Measurements from ENCODE around the gene AUTS2.

The AUTS2 gene

GRCh38 chr7:70738151-70738885 lies 1140.0 kb downstream of the AUTS2 start:
- ChIA-PET CTCF (no interaction called here), POLR2A (no interaction called here)
- TF ChIP-seq PKNOX1 (IDR thresholded peaks at IDR 0.05), result peak; percentile 22; the same call in 1 of the 2 replicates
- TF ChIP-seq SUZ12 (IDR thresholded peaks at IDR 0.05), result no peak
- DNase-seq (ENCODE audit: extremely low spot score), result peak; percentile 31

- no peak for DNase-seq (ENCODE audit: extremely low spot score)
- POLR2A ChIA-PET, result no interaction called here
- CTCF ChIA-PET, result interaction anchor here (0.5 to 0.9 kb wide), 4 partner anchors 17 to 276 kb away, joined by 3 read pairs; no protein-coding TSS in a partner anchor
- TF ChIP-seq FOXA1 (IDR thresholded peaks at IDR 0.05), result no peak
- no peak for TF ChIP-seq ZNF384 (IDR thresholded peaks at IDR 0.05)
- no peak for TF ChIP-seq LEF1 (IDR thresholded peaks at IDR 0.05; ENCODE audit: borderline replicate concordance)
Measured at GRCh38 chr7:70739646-70740210, 1141.5 kb downstream of the AUTS2 start.

GRCh38 chr7:70741666-70742065 lies 1143.4 kb downstream of the AUTS2 start:
- ChIA-PET POLR2A (no interaction called here), CTCF (no interaction called here)
- DNase-seq (ENCODE audit: extremely low spot score), result no peak

GRCh38 chr7:70743531-70744325 lies 1145.5 kb downstream of the AUTS2 start:
- no peak for DNase-seq (ENCODE audit: extremely low spot score)
- POLR2A ChIA-PET, result interaction anchor here (0.6 kb wide), 1 partner anchor 37 kb away, joined by 3 read pairs; no protein-coding TSS in a partner anchor
- CTCF ChIA-PET, result no interaction called here
- TF ChIP-seq FOXA1 (IDR thresholded peaks at IDR 0.05), result no peak
- no peak for TF ChIP-seq FOXM1 (IDR thresholded peaks at IDR 0.05; ENCODE audit: borderline replicate concordance)
- no peak for TF ChIP-seq ZNF384 (IDR thresholded peaks at IDR 0.05)
- no peak for TF ChIP-seq SUZ12 (IDR thresholded peaks at IDR 0.05)
- no peak for TF ChIP-seq HDGF (IDR thresholded peaks at IDR 0.05; ENCODE audit: borderline replicate concordance)
- TF ChIP-seq PKNOX1 (IDR thresholded peaks at IDR 0.05), result no peak
- no peak for TF ChIP-seq LEF1 (IDR thresholded peaks at IDR 0.05; ENCODE audit: borderline replicate concordance)
- no peak for TF ChIP-seq CTBP1 (IDR thresholded peaks at IDR 0.05; ENCODE audit: borderline replicate concordance)
- no peak for TF ChIP-seq NFRKB (IDR thresholded peaks at IDR 0.05)
- no peak for TF ChIP-seq BHLHE40 (IDR thresholded peaks at IDR 0.05; ENCODE audit: borderline replicate concordance)

More at GRCh38 chr7:70741666-70742065, 1143.4 kb downstream of the AUTS2 start:
- no peak for TF ChIP-seq CTBP1 (IDR thresholded peaks at IDR 0.05; ENCODE audit: borderline replicate concordance)
- TF ChIP-seq BHLHE40 (IDR thresholded peaks at IDR 0.05; ENCODE audit: borderline replicate concordance), result no peak
- TF ChIP-seq HDGF (IDR thresholded peaks at IDR 0.05; ENCODE audit: borderline replicate concordance), result no peak
- TF ChIP-seq LEF1 (IDR thresholded peaks at IDR 0.05; ENCODE audit: borderline replicate concordance), result no peak
- TF ChIP-seq L3MBTL2 (conservative IDR thresholded peaks at IDR 0.05), result no peak
- no peak for TF ChIP-seq ARNT (IDR thresholded peaks at IDR 0.05)
- TF ChIP-seq SP1 (IDR thresholded peaks at IDR 0.05), result no peak
- TF ChIP-seq TARDBP (IDR thresholded peaks at IDR 0.05), result no peak
- TF ChIP-seq ELF4 (IDR thresholded peaks at IDR 0.05), result no peak
- no peak for TF ChIP-seq FOXK2 (IDR thresholded peaks at IDR 0.05)
- no peak for TF ChIP-seq SUZ12 (IDR thresholded peaks at IDR 0.05)
- TF ChIP-seq FOXM1 (IDR thresholded peaks at IDR 0.05; ENCODE audit: borderline replicate concordance), result no peak
- no peak for TF ChIP-seq FOXA1 (IDR thresholded peaks at IDR 0.05)
- TF ChIP-seq NFRKB (IDR thresholded peaks at IDR 0.05), result no peak
- TF ChIP-seq ZNF384 (IDR thresholded peaks at IDR 0.05), result no peak

GRCh38 chr7:70744492-70744891 lies 1146.2 kb downstream of the AUTS2 start:
- TF ChIP-seq NFRKB (IDR thresholded peaks at IDR 0.05) (no peak), BHLHE40 (IDR thresholded peaks at IDR 0.05; ENCODE audit: borderline replicate concordance) (no peak), SP1 (IDR thresholded peaks at IDR 0.05) (no peak), CTBP1 (IDR thresholded peaks at IDR 0.05; ENCODE audit: borderline replicate concordance) (no peak), ZNF384 (IDR thresholded peaks at IDR 0.05) (no peak), FOXK2 (IDR thresholded peaks at IDR 0.05) (no peak), HDGF (IDR thresholded peaks at IDR 0.05; ENCODE audit: borderline replicate concordance) (no peak), SUZ12 (IDR thresholded peaks at IDR 0.05) (no peak), ARNT (IDR thresholded peaks at IDR 0.05) (no peak), LEF1 (IDR thresholded peaks at IDR 0.05; ENCODE audit: borderline replicate concordance) (no peak), L3MBTL2 (conservative IDR thresholded peaks at IDR 0.05) (no peak), PKNOX1 (IDR thresholded peaks at IDR 0.05) (no peak), TARDBP (IDR thresholded peaks at IDR 0.05) (no peak), FOXM1 (IDR thresholded peaks at IDR 0.05; ENCODE audit: borderline replicate concordance) (no peak), ELF4 (IDR thresholded peaks at IDR 0.05) (no peak), FOXA1 (IDR thresholded peaks at IDR 0.05) (no peak)
- DNase-seq (ENCODE audit: extremely low spot score), result no peak
- ChIA-PET POLR2A (no interaction called here), CTCF (no interaction called here)

- POLR2A ChIA-PET, result no interaction called here
- TF ChIP-seq FOXK2 (IDR thresholded peaks at IDR 0.05), result no peak
- TF ChIP-seq HDGF (IDR thresholded peaks at IDR 0.05; ENCODE audit: borderline replicate concordance), result no peak
- TF ChIP-seq FOXM1 (IDR thresholded peaks at IDR 0.05; ENCODE audit: borderline replicate concordance), result no peak
- no peak for TF ChIP-seq FOXA1 (IDR thresholded peaks at IDR 0.05)
- TF ChIP-seq PKNOX1 (IDR thresholded peaks at IDR 0.05), result no peak
- TF ChIP-seq SUZ12 (IDR thresholded peaks at IDR 0.05), result no peak
- no peak for TF ChIP-seq TARDBP (IDR thresholded peaks at IDR 0.05)
- CTCF ChIA-PET, result no interaction called here
- no peak for DNase-seq (ENCODE audit: extremely low spot score)
Measured at GRCh38 chr7:70749831-70750230, 1151.6 kb downstream of the AUTS2 start.
